Fibroblast of lung (primary cell): Measurements from ENCODE around the gene FUCA1.

Experiments used
- CTCF ChIP-seq, 2 donors: IDR thresholded peaks in 1 of 2; conservative IDR thresholded peaks in 1 of 2; 1 replicate in 1 of 2; 2 replicates in 1 of 2; pipeline ENCODE4 v1.5.1; 2011 to 2012; ENCODE audit warnings: low read length in 2 of 2, control low read depth in 1 of 2, inconsistent platforms in 1 of 2, low read depth in 1 of 2, mild to moderate bottlenecking in 1 of 2
- EZH2 ChIP-seq: IDR thresholded peaks from 2 replicates; pipeline ENCODE4 v1.5.1; 2012; ENCODE audit warnings: low read length, control low read depth, mild to moderate bottlenecking; ENCODE audit errors: missing control alignments

GRCh38 chr1:23803674-23804073 is 64.4 kb downstream of the FUCA1 start:
- TF ChIP-seq CTCF (conservative IDR thresholded peaks at IDR 0.05 in 1 of 2, IDR thresholded peaks at IDR 0.05 in 1 of 2; ENCODE audit: low read depth in 1 of 2, low read length in 2 of 2) (no peak), EZH2 (no peak)
